H1 (cell line): ENCODE results near the gene MEP1B. TPM values are rescaled to one million over a fixed set of nuclear protein-coding genes. Genes with fewer than 3 reads are reported as not detected.
A peak's percentile ranks its signal among the peaks of the same experiment; 100 is the strongest.

Experiments used
- CHD7 ChIP-seq: fragments of 300-600 bp; sonication (generic); IDR thresholded peaks from 2 replicates; pipeline ENCODE4 v1.7.1; 2012; ENCODE audit warnings: low read length, moderate library complexity, mild to moderate bottlenecking, inconsistent platforms; ENCODE audit not compliant: insufficient replicate concordance
- EZH2 ChIP-seq: fragments of 200-600 bp; sonication (generic); IDR thresholded peaks from 2 replicates; pipeline ENCODE4 v1.7.1; 2012; ENCODE audit warnings: low read depth, mild to moderate bottlenecking, moderate library complexity, low read length, inconsistent platforms; ENCODE audit not compliant: severe bottlenecking
- JUN ChIP-seq: IDR thresholded peaks from 2 replicates; pipeline ENCODE4 v1.6.1; 2011; ENCODE audit warnings: low read depth, mild to moderate bottlenecking, improper control_type of control experiment, low read length
- KDM5A ChIP-seq: fragments of 200-600 bp; IDR thresholded peaks from 2 replicates; pipeline ENCODE4 v1.7.1; 2012; ENCODE audit warnings: mild to moderate bottlenecking, low read length, inconsistent platforms, mixed read lengths
- PHF8 ChIP-seq: fragments of 200-600 bp; sonication (generic); conservative IDR thresholded peaks from 2 replicates; pipeline ENCODE4 v1.7.1; 2012; ENCODE audit warnings: low read depth, mild to moderate bottlenecking, inconsistent platforms, low read length, moderate library complexity
- POLR2A ChIP-seq, 2 experiments: IDR thresholded peaks; 1 replicate in 1 of 2; 2 replicates in 1 of 2; pipeline ENCODE4 v1.6.1; 2011; ENCODE audit warnings: low read depth in 2 of 2, low read length in 2 of 2, mild to moderate bottlenecking in 2 of 2; ENCODE audit errors: control extremely low read depth in 1 of 2
- RBBP5 ChIP-seq: IDR thresholded peaks from 2 replicates; pipeline ENCODE4 v1.7.1; 2012; ENCODE audit warnings: low read depth, mild to moderate bottlenecking, inconsistent platforms, low read length, moderate library complexity, borderline replicate concordance
- RNF2 ChIP-seq: fragments of 200-900, 300-1000 bp; sonication (generic); IDR thresholded peaks from 2 replicates; pipeline ENCODE4 v1.7.1; 2016; ENCODE audit warnings: borderline replicate concordance, low read depth, mild to moderate bottlenecking, antibody characterized with exemption, low read length; ENCODE audit not compliant: poor library complexity, severe bottlenecking; ENCODE audit errors: missing control alignments
- SIRT6 ChIP-seq: IDR thresholded peaks from one replicate; pipeline ENCODE4 v1.7.1; 2012; ENCODE audit warnings: low read length, inconsistent platforms
- TEAD4 ChIP-seq: IDR thresholded peaks from 2 replicates; pipeline ENCODE4 v1.6.1; 2012; ENCODE audit warnings: low read depth, low read length, inconsistent platforms, mixed read lengths
- polyA plus RNA-seq, 7 experiments: library from polyadenylated mRNA; depleted of rRNA in 3 of 7; stranded (reverse) in 5 of 7; unstranded in 2 of 7; fragments of >200 nt in 5 of 7; fragments of 200-250 nt in 2 of 7; gene quantifications; 1 replicate in 5 of 7; 2 replicates in 1 of 7; 4 replicates in 1 of 7; pipeline versions ENCODE4 v1.2.1 to v1.2.3, GENCODE V29; 2011 to 2013; ENCODE audit warnings: missing spikeins in 2 of 7, mixed read lengths in 2 of 7
- total RNA-seq: library from RNA; stranded (reverse); fragmentation: NEBNext Ultra II Directional; extraction: Animal tissue kit (Norgen Biotek cat#: 25700); gene quantifications from 2 replicates; pipeline ENCODE4 v1.2.1, GENCODE V29; 2021
- TF ChIP-seq, protein P1 (sequence below): IDR thresholded peaks from 2 replicates; pipeline ENCODE4 v1.6.1; 2012; ENCODE audit warnings: inconsistent platforms

MEP1B gene
- total and polyA plus RNA-seq, 2 of the 8 experiments (the other 6 are each of a cell fraction or from before 2014, with no cell fraction given) = not detected

DNA sequence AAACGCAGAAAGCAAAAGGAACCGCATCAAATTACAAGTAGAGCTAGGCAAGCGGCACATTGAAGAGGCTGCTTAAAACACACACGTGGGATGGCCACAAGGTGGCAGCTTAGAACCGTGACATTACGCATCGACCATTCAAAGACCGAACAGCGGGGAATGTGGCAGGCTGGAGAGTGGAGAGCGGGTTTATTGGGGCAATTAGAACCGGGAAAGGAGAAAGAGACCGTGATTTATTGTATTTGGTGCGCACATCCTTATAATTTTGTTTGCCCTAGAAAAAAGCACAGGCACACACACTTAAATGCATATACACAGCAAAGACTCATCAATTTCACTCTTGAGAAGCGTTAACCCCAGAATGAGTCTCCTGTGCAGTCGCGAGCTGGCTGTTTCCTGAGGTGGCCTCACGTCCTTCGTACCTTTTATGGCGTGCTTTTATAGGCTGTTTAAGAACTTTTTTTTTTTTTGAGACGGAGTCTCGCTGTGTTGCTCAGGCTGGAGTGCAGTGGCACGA lies 31.7 kb upstream of the MEP1B start (continued):
- no peak for TF ChIP-seq CHD7
- TF ChIP-seq EZH2 = no peak
- no peak for TF ChIP-seq POLR2A (IDR thresholded peaks at IDR 0.05; ENCODE audit: control extremely low read depth in 1 of 2, low read depth in 2 of 2, low read length in 2 of 2)
- TF ChIP-seq KDM5A = no peak
- TF ChIP-seq, protein P1, sequence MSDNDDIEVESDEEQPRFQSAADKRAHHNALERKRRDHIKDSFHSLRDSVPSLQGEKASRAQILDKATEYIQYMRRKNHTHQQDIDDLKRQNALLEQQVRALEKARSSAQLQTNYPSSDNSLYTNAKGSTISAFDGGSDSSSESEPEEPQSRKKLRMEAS = peak; percentile 40
- no peak for TF ChIP-seq JUN
- peak; percentile 79 for TF ChIP-seq TEAD4
- TF ChIP-seq RBBP5 = no peak
- TF ChIP-seq SIRT6 = no peak
- TF ChIP-seq RNF2 = no peak
- no peak for TF ChIP-seq PHF8
